ENCODE results near the gene ARID3C.

Gene ARID3C

GRCh38 chr9:34610434-34611206, 18.2 kb downstream of the ARID3C start:
- Histone ChIP-seq H3K4me1 (ENCODE audit: control insufficient read depth, insufficient read depth, low read length) (no peaks in the 10 kb centered on the region), H3K9me3 (ENCODE audit: control insufficient read depth, insufficient read depth, low read depth, low read length) (no peaks in the 10 kb centered on the region), H3K27ac (ENCODE audit: extremely low read depth, low read depth, low read length) (no peak overlapping the region; the same call in 1 of the 2 replicates), H3K4me3 (ENCODE audit: low read depth, low read length) (no peak overlapping the region), H3K36me3 (ENCODE audit: control insufficient read depth in 2 of 2, insufficient read depth in 1 of 2, low read length in 2 of 2) (peaks cover 0 to 38% of the 10 kb centered on the region in 2 experiments; a peak in 1 of 3 replicates)
- ChIA-PET CTCF (interaction anchor here (0.6 to 10.3 kb wide), 10 partner anchors 12 to 889 kb away, joined by 3 to 164 read pairs (median 3); partner anchors contain the start of gene SIGMAR1), POLR2A (interaction anchor here (0.6 to 2.4 kb wide), 3 partner anchors 9 to 109 kb away, joined by 3 to 11 read pairs (median 3); partner anchors contain the start of genes DCTN3 and SIGMAR1)
- no peak for TF ChIP-seq ZNF112 (tag by site-specific recombination; IDR thresholded peaks at IDR 0.05)
- no peak for TF ChIP-seq ZNF391 (tag by site-specific recombination; IDR thresholded peaks at IDR 0.05; ENCODE audit: borderline replicate concordance, low read depth)
- no peak for TF ChIP-seq ZNF292 (tag by site-specific recombination; IDR thresholded peaks at IDR 0.05; ENCODE audit: borderline replicate concordance, low read depth)
- TF ChIP-seq ZNF580 (tag by site-specific recombination; IDR thresholded peaks at IDR 0.05) = no peak
- TF ChIP-seq KLF7 (tag by site-specific recombination; IDR thresholded peaks at IDR 0.05; ENCODE audit: borderline replicate concordance) = no peak

GRCh38 chr9:34607331-34607730, 21.5 kb downstream of the ARID3C start:
- ChIA-PET CTCF (interaction anchor here (1.4 to 6.1 kb wide), 6 partner anchors 10 to 203 kb away, joined by 3 to 105 read pairs (median 28); no protein-coding TSS in a partner anchor), POLR2A (interaction anchor here (0.7 kb wide), 1 partner anchor 12 kb away, joined by 3 read pairs; no protein-coding TSS in a partner anchor)
- H3K36me3 ChIP-seq (ENCODE audit: control insufficient read depth in 2 of 2, insufficient read depth in 1 of 2, low read length in 2 of 2) = peaks cover 0 to 16% of the 10 kb centered on the region in 2 experiments; a peak in 1 of 3 replicates
- TF ChIP-seq ZBTB49 (tag by site-specific recombination; IDR thresholded peaks at IDR 0.05; ENCODE audit: low read depth) = no peak
- TF ChIP-seq ZNF426 (tag by site-specific recombination; IDR thresholded peaks at IDR 0.05) = no peak
- TF ChIP-seq GFI1B (tag by site-specific recombination; IDR thresholded peaks at IDR 0.05) = no peak
- TF ChIP-seq ZNF704 (tag by site-specific recombination; IDR thresholded peaks at IDR 0.05) = no peak
- no peak for TF ChIP-seq ZNF785 (tag by site-specific recombination; IDR thresholded peaks at IDR 0.05)
- no peak for TF ChIP-seq OVOL3 (tag by site-specific recombination; IDR thresholded peaks at IDR 0.05)
- TF ChIP-seq ZFHX2 (tag by site-specific recombination; conservative IDR thresholded peaks at IDR 0.05) = no peak
- no peak for TF ChIP-seq IKZF3 (tag by site-specific recombination; IDR thresholded peaks at IDR 0.05)
- no peak for TF ChIP-seq ZNF792 (tag by site-specific recombination; IDR thresholded peaks at IDR 0.05)
- TF ChIP-seq PRDM2 (tag by site-specific recombination; IDR thresholded peaks at IDR 0.05; ENCODE audit: borderline replicate concordance) = no peak
- TF ChIP-seq ZNF311 (tag by site-specific recombination; IDR thresholded peaks at IDR 0.05; ENCODE audit: borderline replicate concordance) = no peak
- no peak for TF ChIP-seq KLF7 (tag by site-specific recombination; IDR thresholded peaks at IDR 0.05; ENCODE audit: borderline replicate concordance)
- no peak overlapping the region for H3K27ac ChIP-seq (ENCODE audit: extremely low read depth, low read depth, low read length)
- H3K9me3 ChIP-seq (ENCODE audit: control insufficient read depth, insufficient read depth, low read depth, low read length) = no peaks in the 10 kb centered on the region
- no peak overlapping the region for H3K4me3 ChIP-seq (ENCODE audit: low read depth, low read length)
- no peaks in the 10 kb centered on the region for H3K4me1 ChIP-seq (ENCODE audit: control insufficient read depth, insufficient read depth, low read length)
